Type B pancreatic cell (in vitro differentiated cells): ENCODE results near the gene SLC35A4. TPM values are rescaled to one million over a fixed set of nuclear protein-coding genes. Genes with fewer than 3 reads are reported as not detected.

ENCODE experiments used
- DNase-seq: peaks from one replicate; pipeline ENCODE4 v3.0.0; 2021; ENCODE audit warnings: mixed read lengths; ENCODE audit not compliant: unreplicated experiment; ENCODE audit errors: extremely low spot score
- H3K27ac Mint-ChIP-seq: 2 replicates; pipeline ENCODE4 v1.8.0; 2021; ENCODE audit warnings: mild to moderate bottlenecking, mixed read lengths
- H3K27me3 Mint-ChIP-seq: 2 replicates; pipeline ENCODE4 v1.8.0; 2021; ENCODE audit warnings: mixed read lengths
- H3K36me3 Mint-ChIP-seq: 2 replicates; pipeline ENCODE4 v1.8.0; 2021; ENCODE audit warnings: mixed read lengths
- H3K4me1 Mint-ChIP-seq: one replicate; pipeline ENCODE4 v1.8.0; 2021; ENCODE audit warnings: mixed read lengths; ENCODE audit not compliant: unreplicated experiment
- H3K4me3 Mint-ChIP-seq: 2 replicates; pipeline ENCODE4 v1.8.0; 2021; ENCODE audit warnings: mild to moderate bottlenecking, mixed read lengths
- H3K9me3 Mint-ChIP-seq: 2 replicates; pipeline ENCODE4 v1.8.0; 2021; ENCODE audit warnings: mixed read lengths
- total RNA-seq: library from RNA; stranded (reverse); gene quantifications from 2 replicates; pipeline ENCODE4 v1.2.1, GENCODE V29; 2021; ENCODE audit warnings: low replicate concordance
- TF ChIP-seq, protein P1 (sequence below): fragments of 200-600 bp; sonication (generic); conservative IDR thresholded peaks from 2 replicates; pipeline ENCODE4 v1.5.0; 2021; ENCODE audit warnings: antibody characterized with exemption, mild to moderate bottlenecking

SLC35A4 gene
- total RNA-seq, 1 donor from 2014 or later = 85.8 TPM

DNA sequence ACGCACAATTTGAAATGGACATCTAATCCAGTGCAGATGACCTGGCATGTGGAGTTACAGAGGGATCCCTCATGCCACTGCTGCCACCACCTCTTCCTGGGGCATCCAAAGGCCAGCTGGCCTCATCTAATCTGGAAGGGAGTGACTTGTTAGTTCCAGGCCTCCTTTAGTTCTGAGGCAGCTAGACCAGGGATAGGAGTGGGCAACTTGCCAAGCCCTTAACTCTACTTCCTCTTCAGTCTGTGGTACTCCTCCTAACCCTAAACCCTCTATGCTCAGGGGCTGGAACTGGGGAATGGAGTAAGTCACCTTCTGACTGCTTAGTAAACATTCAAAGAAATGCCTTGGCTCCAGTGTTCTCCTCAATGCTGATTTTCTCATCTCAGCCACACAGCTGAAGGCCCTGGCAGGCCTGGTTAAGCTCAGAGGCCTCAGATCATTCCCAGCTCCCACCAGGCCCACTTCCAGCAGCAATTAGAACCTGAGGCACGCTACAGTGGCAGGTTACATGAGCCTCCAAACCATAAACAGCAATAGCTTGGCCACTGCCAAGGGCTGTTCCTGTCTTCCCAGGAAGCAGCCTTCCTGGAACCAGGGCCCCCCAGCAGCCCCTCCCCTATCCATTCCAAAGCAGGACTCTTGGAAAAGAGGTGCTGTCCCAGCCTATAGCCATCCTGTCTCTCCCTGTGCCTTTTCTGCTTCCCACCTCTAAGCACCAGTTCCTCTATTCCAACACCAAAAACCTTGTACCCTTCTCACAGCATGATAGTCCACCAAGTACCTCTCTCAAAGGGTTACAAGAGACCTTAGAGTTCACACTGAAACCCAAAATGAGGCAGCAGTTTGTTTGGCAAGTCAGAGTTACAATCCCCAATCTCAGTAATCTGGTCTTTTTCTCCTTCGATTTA is 15.1 kb upstream of the SLC35A4 start:
- H3K27ac Mint-ChIP-seq = peak overlapping the region; percentile 86
- peaks cover 11% of the 10 kb centered on the region for H3K36me3 Mint-ChIP-seq
- no peak for DNase-seq
- H3K27me3 Mint-ChIP-seq = no peaks in the 10 kb centered on the region
- peak overlapping the region; percentile 75 for H3K4me3 Mint-ChIP-seq
- H3K4me1 Mint-ChIP-seq = peaks cover 20% of the 10 kb centered on the region
- no peaks in the 10 kb centered on the region for H3K9me3 Mint-ChIP-seq
- TF ChIP-seq, protein P1, sequence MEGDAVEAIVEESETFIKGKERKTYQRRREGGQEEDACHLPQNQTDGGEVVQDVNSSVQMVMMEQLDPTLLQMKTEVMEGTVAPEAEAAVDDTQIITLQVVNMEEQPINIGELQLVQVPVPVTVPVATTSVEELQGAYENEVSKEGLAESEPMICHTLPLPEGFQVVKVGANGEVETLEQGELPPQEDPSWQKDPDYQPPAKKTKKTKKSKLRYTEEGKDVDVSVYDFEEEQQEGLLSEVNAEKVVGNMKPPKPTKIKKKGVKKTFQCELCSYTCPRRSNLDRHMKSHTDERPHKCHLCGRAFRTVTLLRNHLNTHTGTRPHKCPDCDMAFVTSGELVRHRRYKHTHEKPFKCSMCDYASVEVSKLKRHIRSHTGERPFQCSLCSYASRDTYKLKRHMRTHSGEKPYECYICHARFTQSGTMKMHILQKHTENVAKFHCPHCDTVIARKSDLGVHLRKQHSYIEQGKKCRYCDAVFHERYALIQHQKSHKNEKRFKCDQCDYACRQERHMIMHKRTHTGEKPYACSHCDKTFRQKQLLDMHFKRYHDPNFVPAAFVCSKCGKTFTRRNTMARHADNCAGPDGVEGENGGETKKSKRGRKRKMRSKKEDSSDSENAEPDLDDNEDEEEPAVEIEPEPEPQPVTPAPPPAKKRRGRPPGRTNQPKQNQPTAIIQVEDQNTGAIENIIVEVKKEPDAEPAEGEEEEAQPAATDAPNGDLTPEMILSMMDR = no peak

DNA sequence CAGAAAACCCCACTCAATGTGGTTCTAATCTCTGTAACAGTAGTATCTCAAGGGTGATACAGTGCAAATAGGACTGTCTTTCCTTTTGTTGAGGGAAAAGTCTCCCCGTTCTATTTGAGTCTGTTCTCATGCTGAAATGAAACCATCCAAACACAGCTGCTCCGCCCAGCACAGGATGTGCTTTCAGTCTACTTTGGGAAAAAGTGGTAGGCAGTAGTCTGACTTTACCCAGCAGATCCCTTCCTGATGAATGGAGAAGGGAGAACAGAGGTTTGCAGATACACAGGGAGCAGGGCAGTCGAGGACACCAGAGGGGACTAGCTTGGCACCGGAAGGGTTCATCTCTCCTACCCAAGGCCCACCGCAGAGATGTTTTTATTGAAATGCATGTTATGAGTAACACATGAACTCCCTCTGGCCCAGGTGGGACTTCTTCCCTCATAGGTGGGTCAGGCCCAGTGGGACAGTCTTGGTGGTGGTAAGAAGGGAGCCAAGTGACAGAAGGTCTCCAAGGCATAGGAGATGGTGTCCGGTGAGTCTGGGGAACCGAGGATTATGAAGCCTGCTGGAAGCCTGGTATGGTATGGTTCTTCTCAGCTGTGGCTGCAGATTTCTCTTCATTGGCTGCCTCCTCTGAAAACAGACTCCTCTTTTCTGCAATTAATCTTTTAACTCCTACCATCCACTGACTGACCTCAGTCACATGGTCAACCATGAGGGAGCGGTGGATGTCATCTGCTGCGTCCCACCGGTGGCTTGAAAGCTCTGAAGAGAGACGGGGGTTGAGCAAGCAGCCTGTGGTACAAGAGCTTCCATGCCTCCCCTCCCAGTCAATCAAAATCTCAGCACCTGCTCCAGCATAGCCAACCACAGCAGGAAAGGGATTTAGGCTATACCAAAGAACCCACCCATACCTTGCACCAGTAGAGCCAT is 14.2 kb upstream of the SLC35A4 start:
- TF ChIP-seq, protein P1 = no peak
- no peaks in the 10 kb centered on the region for H3K9me3 Mint-ChIP-seq
- H3K27ac Mint-ChIP-seq = peak overlapping the region; percentile 86
- no peaks in the 10 kb centered on the region for H3K27me3 Mint-ChIP-seq
- no peak for DNase-seq
- peaks cover 24% of the 10 kb centered on the region for H3K4me1 Mint-ChIP-seq
- H3K4me3 Mint-ChIP-seq = no peak overlapping the region
- H3K36me3 Mint-ChIP-seq = peaks cover 10% of the 10 kb centered on the region

- Mint-ChIP-seq H3K36me3 (peaks cover 18% of the 10 kb centered on the region), H3K27ac (no peak overlapping the region), H3K4me3 (no peak overlapping the region), H3K27me3 (no peaks in the 10 kb centered on the region), H3K9me3 (no peaks in the 10 kb centered on the region), H3K4me1 (peaks cover 37% of the 10 kb centered on the region)
- no peak for DNase-seq
- TF ChIP-seq, protein P1 = no peak
These were observed 12.8 kb upstream of the SLC35A4 start for GRCh38 chr5:140551872-140552271.

DNA sequence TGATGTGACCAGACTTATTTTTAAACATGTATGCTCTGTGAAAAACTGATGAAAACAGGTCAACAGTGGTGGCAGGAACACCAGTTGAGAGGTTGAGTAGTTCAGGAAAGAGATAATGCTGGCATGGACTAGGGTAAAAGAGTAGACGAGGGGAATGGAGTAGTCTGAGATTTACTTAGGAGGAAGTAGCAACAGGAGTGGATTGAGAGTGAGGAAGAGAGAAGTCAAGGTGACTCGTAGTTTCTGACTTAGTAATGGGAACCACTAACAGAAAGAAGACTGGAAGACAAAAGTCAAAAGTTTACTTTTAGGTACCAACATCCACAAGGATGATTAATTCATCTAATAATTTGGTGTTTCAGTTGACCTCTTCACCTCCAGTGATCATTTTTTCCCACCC is 11.0 kb upstream of the SLC35A4 start:
- Mint-ChIP-seq H3K4me3 (no peak overlapping the region), H3K36me3 (peaks cover 18% of the 10 kb centered on the region), H3K27ac (peak overlapping the region; percentile 29), H3K4me1 (peaks cover 38% of the 10 kb centered on the region), H3K27me3 (no peaks in the 10 kb centered on the region), H3K9me3 (no peaks in the 10 kb centered on the region)
- TF ChIP-seq, protein P1 = no peak
- no peak for DNase-seq

DNA sequence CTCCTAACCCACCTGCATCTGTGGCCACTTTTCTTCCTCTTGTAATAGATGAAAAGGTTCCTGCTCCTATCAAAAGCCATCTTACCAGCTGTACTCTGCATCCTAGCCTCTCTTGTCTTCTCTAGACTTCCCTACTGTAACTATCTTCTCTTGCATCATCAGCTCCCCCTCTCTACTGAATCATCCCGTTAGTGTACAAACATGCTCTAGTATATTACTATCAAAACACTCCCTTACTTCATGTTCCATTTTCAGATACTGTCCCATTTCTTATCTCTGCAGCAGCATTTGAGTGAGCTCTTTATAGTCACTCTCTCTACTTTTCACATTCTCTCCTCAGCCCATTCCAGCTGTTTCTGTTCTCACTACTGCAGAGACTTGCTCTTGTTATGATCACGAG is 10.2 kb upstream of the SLC35A4 start:
- DNase-seq = no peak
- peak overlapping the region; percentile 1 for H3K27ac Mint-ChIP-seq
- H3K4me3 Mint-ChIP-seq = peak overlapping the region; percentile 0
- H3K4me1 Mint-ChIP-seq = peaks cover 30% of the 10 kb centered on the region
- TF ChIP-seq, protein P1 = no peak
- H3K27me3 Mint-ChIP-seq = no peaks in the 10 kb centered on the region
- H3K36me3 Mint-ChIP-seq = peaks cover 23% of the 10 kb centered on the region
- no peaks in the 10 kb centered on the region for H3K9me3 Mint-ChIP-seq
